VCaP (cell line): ENCODE results near the gene UFC1.

ENCODE experiments used
- H3K27ac ChIP-seq: fragments of 450-650 bp; 2 replicates; pipeline ENCODE4 v1.5.1; 2017
- TF ChIP-seq, protein P1 (sequence below): fragments of 450-650 bp; conservative IDR thresholded peaks from 2 replicates; pipeline ENCODE4 v1.5.1; 2017; ENCODE audit warnings: mild to moderate bottlenecking, moderate library complexity

The UFC1 gene

DNA sequence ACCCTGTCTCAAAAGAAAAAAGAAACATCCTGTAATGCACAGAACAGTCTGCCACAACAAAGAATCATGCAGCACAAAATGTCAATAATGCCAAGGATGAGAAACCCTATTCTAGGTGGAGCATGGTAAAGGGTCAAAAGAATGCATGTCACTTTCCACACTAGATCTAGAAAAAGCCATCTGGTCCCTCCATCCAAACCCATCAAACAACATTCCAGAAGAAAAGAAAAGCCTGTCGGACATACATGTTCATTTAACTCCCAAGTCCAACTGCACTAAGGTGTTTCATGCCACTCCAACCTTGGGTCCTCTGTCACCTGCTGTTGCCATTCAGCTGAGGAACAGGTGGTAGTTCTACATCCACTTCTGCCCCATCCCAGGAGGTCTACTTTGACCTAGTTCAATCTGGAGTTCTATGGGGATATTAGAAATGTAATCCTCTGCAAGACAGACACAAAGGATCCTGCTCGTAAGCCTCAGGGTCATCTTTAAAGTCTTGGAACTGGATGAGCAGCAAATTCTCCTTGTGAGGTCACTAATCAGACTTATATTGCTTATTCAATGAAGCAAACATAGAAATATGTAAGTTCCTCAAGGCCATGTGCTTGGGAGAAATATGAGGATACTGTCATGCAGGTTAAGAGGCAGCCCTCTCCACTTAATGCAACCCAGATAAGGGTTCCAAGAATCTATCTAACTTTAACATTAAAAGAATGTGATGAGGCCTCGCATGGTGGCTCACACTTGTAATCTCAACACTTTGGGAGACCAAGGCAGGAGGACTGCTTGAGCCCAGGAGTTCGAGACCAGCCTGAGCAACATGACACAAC is 25.0 kb upstream of the UFC1 start:
- TF ChIP-seq, protein P1, sequence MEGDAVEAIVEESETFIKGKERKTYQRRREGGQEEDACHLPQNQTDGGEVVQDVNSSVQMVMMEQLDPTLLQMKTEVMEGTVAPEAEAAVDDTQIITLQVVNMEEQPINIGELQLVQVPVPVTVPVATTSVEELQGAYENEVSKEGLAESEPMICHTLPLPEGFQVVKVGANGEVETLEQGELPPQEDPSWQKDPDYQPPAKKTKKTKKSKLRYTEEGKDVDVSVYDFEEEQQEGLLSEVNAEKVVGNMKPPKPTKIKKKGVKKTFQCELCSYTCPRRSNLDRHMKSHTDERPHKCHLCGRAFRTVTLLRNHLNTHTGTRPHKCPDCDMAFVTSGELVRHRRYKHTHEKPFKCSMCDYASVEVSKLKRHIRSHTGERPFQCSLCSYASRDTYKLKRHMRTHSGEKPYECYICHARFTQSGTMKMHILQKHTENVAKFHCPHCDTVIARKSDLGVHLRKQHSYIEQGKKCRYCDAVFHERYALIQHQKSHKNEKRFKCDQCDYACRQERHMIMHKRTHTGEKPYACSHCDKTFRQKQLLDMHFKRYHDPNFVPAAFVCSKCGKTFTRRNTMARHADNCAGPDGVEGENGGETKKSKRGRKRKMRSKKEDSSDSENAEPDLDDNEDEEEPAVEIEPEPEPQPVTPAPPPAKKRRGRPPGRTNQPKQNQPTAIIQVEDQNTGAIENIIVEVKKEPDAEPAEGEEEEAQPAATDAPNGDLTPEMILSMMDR: no peak

DNA sequence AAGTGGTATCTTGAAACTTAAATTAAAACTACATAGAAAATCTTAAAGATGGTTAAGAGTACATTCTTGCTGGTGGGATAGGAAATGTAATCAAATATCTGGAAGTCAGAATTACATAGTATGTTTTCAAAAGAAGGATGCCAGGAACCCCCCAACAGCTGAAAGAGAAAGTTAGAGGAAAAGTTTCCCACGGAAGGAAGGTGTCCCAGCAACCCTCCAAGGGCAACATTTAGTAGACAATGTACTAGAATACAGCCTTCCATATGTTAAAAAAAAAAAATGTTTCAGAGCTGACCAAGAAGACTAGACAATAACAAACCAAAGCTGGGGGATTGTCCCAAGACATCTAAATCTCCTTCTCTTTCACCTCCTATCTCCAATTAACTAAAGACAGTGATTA is 23.5 kb upstream of the UFC1 start:
- TF ChIP-seq, protein P1: no peak

More for the DNA sequence above, 25.0 kb upstream of the UFC1 start:
- no peak overlapping the region for H3K27ac ChIP-seq

DNA sequence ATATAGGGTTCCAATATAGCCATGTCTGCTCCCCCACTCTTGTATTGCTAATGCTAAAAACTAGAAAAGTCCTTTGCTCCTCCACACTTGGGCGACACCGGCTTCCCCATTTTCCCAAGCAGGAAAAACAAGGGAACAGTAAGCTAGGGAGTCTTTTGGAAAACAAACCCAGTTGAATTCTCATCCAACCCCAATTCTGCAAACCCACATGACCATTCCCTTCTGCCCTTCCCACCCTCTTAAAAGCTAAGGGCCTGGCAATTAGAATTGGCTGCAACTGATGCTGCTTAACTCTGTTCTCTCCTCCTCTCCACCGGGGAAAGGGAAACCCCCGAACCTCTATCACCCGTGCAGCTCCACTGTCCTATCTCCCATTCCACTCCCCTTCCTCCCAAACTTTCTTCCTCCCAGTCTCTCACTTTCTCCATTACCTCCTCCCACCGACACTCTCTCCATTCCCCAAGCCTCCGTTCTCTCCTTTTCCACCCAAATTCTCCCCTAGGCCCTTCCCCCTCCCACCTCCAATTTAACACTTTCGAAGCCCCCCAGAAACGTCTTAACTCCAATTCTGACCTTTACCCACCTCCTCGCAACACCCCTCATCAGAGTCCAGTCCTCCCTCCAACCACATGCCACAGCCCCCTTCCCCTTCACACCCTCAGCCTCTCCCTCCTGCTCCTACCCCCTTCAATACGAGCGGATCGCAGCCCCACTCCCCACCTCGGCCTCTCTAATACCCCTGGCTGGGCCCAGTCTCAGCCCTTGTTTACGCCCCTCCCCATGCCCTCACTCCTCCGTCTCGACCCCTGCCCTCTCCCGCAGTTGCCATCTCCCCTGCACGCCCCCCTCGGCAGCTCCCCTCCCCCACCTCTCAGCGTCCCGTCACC is 22.0 kb upstream of the UFC1 start:
- peak overlapping the region; percentile 96 for H3K27ac ChIP-seq
- TF ChIP-seq, protein P1: no peak

More for the DNA sequence above, 23.5 kb upstream of the UFC1 start:
- H3K27ac ChIP-seq: no peak overlapping the region

DNA sequence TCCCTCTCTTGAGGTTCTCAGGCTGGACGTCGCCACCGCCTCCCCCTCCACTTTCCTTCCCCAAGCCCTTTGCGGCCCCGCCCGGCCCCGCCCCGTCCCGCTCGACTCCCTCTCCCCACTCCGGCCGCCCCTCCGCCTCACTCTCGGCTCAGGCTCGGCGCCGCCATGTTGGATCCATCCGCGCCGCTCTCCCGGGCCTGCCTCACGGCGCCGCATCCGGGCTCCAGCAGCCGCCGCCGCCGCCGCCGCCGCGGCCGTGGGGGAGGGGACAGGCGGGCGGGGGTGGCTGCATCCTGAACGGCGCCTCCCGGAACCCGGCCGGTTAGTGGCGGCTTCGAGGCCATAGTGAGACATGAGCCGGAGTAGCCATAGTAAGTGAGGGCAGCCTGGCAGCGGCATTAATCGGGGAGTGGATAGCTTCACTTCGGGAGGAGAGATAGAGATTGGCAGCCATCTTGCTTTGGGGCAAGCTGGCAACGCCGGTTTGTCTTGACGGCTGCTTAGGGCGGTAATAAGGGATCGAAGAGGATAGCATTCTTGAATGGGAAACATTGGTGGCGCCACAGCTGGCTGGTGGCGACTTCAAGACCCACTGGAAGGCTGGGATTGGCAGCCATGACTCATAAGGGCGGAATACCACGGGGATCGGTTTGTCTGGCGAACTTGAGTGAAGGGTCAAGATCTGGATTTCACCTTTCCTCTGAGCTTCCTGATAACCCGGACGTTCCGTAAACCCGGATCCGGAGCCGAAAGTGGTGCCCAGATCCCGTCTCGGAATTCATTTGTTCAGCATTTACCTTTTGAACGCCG is 21.2 kb upstream of the UFC1 start, which contains the start of gene DEDD:
DEDD (minus strand) TSS at position 258 of the 810 bp plus-strand sequence. CDS start 8,205 bp downstream, outside the sequence.
- peak within 1 kb of the TSS; percentile 96 for H3K27ac ChIP-seq
- TF ChIP-seq, protein P1: 0 out of 2 replicates have a peak, but pooled peaks have one; percentile 16

DNA sequence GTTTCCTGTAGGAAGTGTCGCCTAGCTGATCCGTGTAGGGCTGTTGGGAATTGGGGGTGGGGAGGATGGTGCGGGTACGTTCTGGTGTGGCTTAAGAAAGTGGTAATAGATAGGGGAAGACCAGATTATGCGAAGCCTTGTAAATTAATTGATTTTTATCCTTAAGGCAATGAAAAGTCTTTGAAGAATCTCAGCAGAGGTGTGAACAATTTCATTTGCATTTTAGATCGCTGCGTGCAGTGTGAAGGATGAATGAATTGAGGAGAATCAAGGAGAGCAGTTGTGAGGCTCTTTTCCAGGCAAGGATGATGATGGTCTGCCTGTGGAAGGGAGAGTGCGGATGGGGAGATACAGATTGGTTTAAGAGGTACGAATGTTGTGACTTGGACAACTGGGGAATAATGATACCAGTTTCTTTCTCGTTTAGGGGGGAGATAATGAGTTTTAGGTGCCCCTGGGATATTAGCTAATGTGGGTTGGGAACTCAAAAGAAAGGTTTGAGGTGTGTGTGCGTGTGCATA is 20.5 kb upstream of the UFC1 start:
- TF ChIP-seq, protein P1: no peak
- H3K27ac ChIP-seq: peak overlapping the region; percentile 96

DNA sequence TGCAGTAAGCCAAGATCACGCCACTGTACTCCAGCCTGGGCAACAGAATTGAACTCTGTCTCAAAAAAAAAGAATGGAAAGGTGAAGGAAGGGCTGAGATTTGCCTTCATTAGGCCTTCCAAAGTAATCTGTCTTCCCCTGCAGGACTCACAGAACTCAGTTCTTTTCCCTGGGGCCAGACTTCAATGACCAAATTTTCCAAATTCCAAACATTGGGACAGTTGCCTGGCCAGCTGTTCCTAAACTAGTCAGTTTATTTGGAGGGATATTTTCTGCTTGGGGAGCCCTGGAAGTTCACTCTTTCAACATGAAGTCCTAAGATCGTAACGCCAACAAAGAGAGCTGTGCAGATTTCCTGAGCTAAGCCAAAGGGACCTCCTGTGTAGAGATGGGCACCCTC is 15.9 kb upstream of the UFC1 start:
- TF ChIP-seq, protein P1: no peak
- no peak overlapping the region for H3K27ac ChIP-seq
